NCI-H146 treated with DMSO at 0.1 percent for 48 hours (cell line): ENCODE results near the gene DIP2B.
"Not testable (repeated sequence)": the region's sequence is repeated elsewhere in the genome, so short reads cannot be mapped to it uniquely, and the experiment has no call there.

ENCODE experiments used
- DNase-seq: peaks from one replicate; lab custom pipeline; 2025; ENCODE audit not compliant: unreplicated experiment; lab: John Stamatoyannopoulos, UW

Gene DIP2B

GRCh38 chr12:50764286-50765094, 259.7 kb downstream of the DIP2B start:
- peak; percentile 66 for DNase-seq

GRCh38 chr12:50765095-50765911, 260.5 kb downstream of the DIP2B start:
- DNase-seq, result peak; percentile 55

- no peak for DNase-seq
Measured at GRCh38 chr12:50768391-50768790, 263.6 kb downstream of the DIP2B start.

DNA sequence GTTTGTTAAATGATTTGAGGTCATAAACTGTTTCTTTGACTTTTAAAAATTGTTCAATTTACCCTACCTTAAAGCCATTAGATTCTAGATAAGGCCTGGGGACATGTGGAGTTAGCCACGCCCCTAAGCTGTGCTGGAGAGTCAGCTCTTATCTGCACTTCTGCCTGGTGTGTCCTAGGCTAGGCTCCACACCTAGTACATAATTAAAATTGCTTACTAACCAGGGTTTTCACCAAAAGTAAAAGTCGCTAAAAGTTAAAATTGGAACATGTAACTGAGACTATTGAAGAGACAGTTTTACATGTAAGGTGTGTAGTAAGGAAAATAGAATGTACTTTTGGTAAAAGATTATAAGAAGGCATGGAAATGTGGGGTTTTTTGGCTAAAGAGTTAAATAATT, 264.0 kb downstream of the DIP2B start:
- not testable (repeated sequence) for DNase-seq

DNA sequence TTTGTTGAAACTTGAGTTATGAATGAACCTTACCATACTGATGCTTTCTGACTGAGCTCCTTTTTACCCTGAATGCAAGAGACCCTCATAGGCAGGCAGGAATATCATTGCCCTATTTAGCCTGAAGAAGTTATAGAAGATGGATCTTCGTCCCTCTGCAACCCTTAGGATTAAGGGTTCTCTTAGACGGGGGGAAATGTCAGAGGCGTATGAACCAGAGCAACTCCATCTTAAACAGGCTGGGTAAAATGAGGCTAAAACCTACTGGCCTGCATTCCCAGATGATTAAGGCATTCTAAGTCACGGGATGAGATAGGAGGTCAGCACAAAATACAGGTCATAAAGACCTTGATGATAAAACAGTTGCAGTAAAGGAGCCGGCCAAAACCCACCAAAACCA, 266.6 kb downstream of the DIP2B start:
- DNase-seq, result no peak

DNA sequence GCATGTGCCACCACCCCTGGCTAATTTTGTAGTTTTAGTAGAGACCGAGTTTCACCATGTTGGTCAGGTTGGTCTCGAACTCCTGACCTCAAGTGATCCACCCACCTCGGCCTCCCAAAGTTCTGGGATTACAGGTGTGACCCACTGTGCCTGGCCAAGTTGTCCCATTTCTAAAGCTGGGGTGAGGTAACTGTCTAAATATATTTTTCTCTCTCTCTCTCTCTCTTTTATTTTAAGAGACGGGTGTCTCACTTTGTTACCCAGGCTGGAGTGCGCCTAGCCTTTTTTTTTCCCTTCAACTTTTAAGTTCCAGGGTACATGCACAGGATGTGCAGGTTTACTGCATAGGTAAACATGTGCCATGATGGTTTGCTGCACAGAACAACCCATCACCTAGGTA, 267.7 kb downstream of the DIP2B start:
- DNase-seq, result no peak

- DNase-seq, result no peak
Measured at GRCh38 chr12:50772877-50773276, 268.1 kb downstream of the DIP2B start.

DNA sequence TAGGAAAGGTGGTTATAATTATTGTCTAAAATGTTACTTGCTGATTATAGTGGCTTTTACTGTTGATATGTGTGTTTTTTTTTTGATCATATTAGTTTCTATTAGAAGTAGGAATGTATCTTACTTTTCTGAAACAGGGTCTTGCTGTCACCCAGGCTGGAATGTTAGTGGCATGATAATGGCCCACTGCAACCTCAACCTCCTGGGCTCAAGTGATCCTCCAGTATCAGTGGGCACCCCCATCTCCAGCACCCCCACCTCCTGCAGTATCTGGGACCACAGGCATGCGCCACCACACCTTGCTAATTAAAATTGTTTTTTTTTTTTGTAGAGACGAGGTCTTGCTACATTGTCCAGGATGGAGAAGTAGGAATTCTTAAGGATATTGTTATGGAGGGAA, 270.5 kb downstream of the DIP2B start:
- no peak for DNase-seq

GRCh38 chr12:50776749-50777728, 272.3 kb downstream of the DIP2B start:
- no peak for DNase-seq

GRCh38 chr12:50778663-50779590, 274.1 kb downstream of the DIP2B start:
- no peak for DNase-seq

DNA sequence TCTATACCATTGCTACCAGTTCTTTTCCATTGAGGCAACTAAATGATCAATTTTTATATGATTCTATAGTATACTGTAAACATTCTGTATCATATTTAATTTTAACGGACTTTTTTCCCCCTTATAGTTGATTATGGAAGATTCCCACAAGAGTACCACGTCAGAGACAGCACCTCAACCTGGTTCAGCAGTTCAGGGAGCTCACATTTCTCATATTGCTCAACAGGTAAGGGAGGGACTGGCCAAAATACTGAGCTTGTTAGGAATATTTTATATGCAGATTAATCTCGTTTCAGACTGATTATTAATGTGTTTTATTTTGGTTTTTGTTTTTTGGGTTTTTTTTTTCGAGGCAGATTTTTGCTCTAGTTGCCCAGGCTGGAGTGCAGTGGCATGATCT, 275.2 kb downstream of the DIP2B start:
- DNase-seq, result no peak

DNA sequence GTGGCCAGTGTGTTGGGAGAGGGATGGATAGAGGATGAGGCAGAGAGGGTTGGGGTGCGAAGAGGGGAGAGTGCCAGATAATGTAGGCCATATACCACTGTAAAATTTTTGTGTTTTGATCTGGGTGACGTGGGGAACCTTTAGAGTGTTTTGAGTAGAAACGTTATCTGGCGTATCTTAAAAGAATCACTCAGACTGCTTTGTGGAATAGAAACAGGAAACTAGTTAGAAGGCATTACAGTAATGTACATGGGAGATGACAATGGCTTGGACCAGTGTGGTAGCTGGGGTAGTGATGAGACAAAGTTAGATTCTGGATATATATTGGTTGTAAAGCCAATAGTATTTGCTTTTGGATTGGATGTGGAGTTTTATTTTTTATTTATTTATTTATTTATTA, 279.7 kb downstream of the DIP2B start:
- DNase-seq, result no peak

- DNase-seq, result no peak
Measured at GRCh38 chr12:50785406-50786001, 280.7 kb downstream of the DIP2B start.

GRCh38 chr12:50786498-50787231, 281.9 kb downstream of the DIP2B start:
- no peak for DNase-seq

GRCh38 chr12:50787618-50788017, 282.8 kb downstream of the DIP2B start:
- DNase-seq, result no peak

DNA sequence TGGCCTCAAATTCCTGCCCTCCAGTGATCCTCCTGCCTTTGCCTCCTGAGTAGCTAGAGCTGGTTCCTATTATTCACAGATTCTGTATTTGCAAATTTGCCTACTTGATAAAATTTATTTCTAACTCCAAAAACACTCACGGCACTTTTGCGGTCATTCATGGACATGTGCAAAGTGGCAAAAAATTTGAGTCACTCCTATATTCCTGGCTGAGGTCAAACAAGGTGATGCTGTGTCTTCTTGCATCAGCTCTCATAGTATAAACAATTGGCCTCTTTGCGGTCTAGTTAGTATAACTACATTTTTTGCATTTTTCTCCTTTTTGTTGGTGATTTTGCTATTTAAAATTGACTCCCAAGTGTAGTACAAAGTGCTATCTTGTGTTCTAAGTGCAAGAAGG, 283.8 kb downstream of the DIP2B start:
- no peak for DNase-seq

DNA sequence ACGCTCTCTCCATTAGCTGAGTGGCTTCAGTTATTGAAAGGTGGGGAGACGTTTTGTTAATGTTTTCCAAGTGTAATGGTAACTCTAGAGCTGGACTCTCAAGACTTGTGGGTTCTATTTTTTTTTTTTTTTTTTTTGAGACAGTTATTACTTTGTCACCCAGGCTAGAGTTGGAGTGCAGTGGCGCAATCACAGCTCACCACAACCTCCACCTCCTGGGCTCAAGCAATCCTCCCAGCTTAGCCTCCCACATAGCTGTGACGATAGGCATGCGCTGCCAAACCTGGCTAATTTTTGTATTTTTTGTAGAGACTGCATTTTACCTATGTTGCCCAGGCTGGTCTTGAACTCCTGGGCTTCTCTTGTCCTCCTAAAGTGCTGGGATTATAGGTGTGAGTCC, 285.3 kb downstream of the DIP2B start:
- DNase-seq, result no peak
